Measurements from ENCODE around the gene NFAT5. TPM values are rescaled to one million over a fixed set of nuclear protein-coding genes. Genes with fewer than 3 reads are reported as not detected.
"Not testable (repeated sequence)": the region's sequence is repeated elsewhere in the genome, so short reads cannot be mapped to it uniquely, and the experiment has no call there.

The NFAT5 gene
- 10 to 100 TPM; 37.6 to 75.5 TPM for total RNA-seq

- DNase-seq (ENCODE audit: low spot score in 2 of 2) (peak; percentile 90 to 99), ATAC-seq (peak; percentile 31 to 43)
- Mint-ChIP-seq H3K36me3 (peaks cover 16 to 25% of the 10 kb centered on the region in 2 donors), H3K27ac (peak within 1 kb of the TSS; percentile 99 to 100), H3K9me3 (no peaks in the 10 kb centered on the region)
These were observed at the start of gene NFAT5 for GRCh38 chr16:69565671-69566239. Gene NFAT5 (plus strand): TSS chr16:69565966. CDS start chr16:69566302, 336 bp downstream.

DNA sequence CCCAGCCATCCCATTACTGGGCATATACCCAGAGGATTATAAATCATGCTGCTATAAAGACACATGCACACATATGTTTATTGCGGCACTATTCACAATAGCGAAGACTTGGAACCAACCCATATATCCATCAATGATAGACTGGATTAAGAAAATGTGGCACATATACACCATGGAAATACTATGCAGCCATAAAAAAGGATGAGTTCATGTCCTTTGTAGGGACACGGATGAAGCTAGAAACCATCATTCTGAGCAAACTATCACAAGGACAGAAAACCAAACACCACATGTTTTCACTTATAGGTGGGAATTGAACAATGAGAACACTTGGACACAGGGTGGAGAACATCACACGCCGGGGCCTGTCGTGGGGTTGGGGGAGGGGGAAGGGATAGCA lies 47.9 kb upstream of the NFAT5 start:
- ATAC-seq; H3K27ac Mint-ChIP-seq; DNase-seq (ENCODE audit: low spot score in 2 of 2): not testable (repeated sequence)
- H3K9me3 Mint-ChIP-seq: peaks cover 9 to 22% of the 10 kb centered on the region in 2 donors
- peaks cover 10 to 14% of the 10 kb centered on the region in 2 donors for H3K36me3 Mint-ChIP-seq

- DNase-seq (ENCODE audit: low spot score in 2 of 2): peak in 1 of 2 donors; percentile 2
- ATAC-seq: no peak
- H3K36me3 Mint-ChIP-seq: peaks cover 10 to 14% of the 10 kb centered on the region in 2 donors
- H3K9me3 Mint-ChIP-seq: peaks cover 11 to 14% of the 10 kb centered on the region in 2 donors
- H3K27ac Mint-ChIP-seq: peak overlapping the region; percentile 83 to 85
These were observed 45.4 kb upstream of the NFAT5 start for GRCh38 chr16:69520413-69520799.

GRCh38 chr16:69520800-69521602 lies 44.8 kb upstream of the NFAT5 start:
- DNase-seq (ENCODE audit: low spot score in 2 of 2) (peak; percentile 45 to 62), ATAC-seq (peak; percentile 90 to 92)
- peaks cover 10 to 14% of the 10 kb centered on the region in 2 donors for H3K36me3 Mint-ChIP-seq
- H3K27ac Mint-ChIP-seq: peak overlapping the region; percentile 83 to 85
- peaks cover 11 to 14% of the 10 kb centered on the region in 2 donors for H3K9me3 Mint-ChIP-seq

GRCh38 chr16:69522041-69522578 lies 43.7 kb upstream of the NFAT5 start:
- ATAC-seq (no peak), DNase-seq (ENCODE audit: low spot score in 2 of 2) (peak in 1 of 2 donors; percentile 18)
- H3K9me3 Mint-ChIP-seq: peaks cover 11 to 14% of the 10 kb centered on the region in 2 donors
- H3K27ac Mint-ChIP-seq: no peak overlapping the region
- H3K36me3 Mint-ChIP-seq: peaks cover 10 to 14% of the 10 kb centered on the region in 2 donors

- peaks cover 11 to 14% of the 10 kb centered on the region in 2 donors for H3K9me3 Mint-ChIP-seq
- peaks cover 10 to 14% of the 10 kb centered on the region in 2 donors for H3K36me3 Mint-ChIP-seq
- no peak overlapping the region for H3K27ac Mint-ChIP-seq
- DNase-seq (ENCODE audit: low spot score in 2 of 2) (peak in 1 of 2 donors; percentile 25), ATAC-seq (no peak)
These were observed 42.9 kb upstream of the NFAT5 start for GRCh38 chr16:69522732-69523404.

- Mint-ChIP-seq H3K36me3 (peaks cover 10 to 14% of the 10 kb centered on the region in 2 donors), H3K9me3 (peaks cover 11 to 14% of the 10 kb centered on the region in 2 donors), H3K27ac (no peak overlapping the region)
- DNase-seq (ENCODE audit: low spot score in 2 of 2) (peak in 1 of 2 donors; percentile 41), ATAC-seq (no peak)
These were observed 42.0 kb upstream of the NFAT5 start for GRCh38 chr16:69523566-69524305.

GRCh38 chr16:69526831-69527655 lies 38.7 kb upstream of the NFAT5 start:
- peak in 1 of 2 donors; percentile 2 for DNase-seq (ENCODE audit: low spot score in 2 of 2)
- peaks cover 2 to 5% of the 10 kb centered on the region in 2 donors for H3K36me3 Mint-ChIP-seq
- H3K27ac Mint-ChIP-seq: no peak overlapping the region

GRCh38 chr16:69531988-69532387 lies 33.8 kb upstream of the NFAT5 start:
- DNase-seq (ENCODE audit: low spot score in 2 of 2) (no peak), ATAC-seq (no peak)
- Mint-ChIP-seq H3K36me3 (no peaks in the 10 kb centered on the region), H3K9me3 (no peaks in the 10 kb centered on the region), H3K27ac (no peak overlapping the region)

More at GRCh38 chr16:69526831-69527655, 38.7 kb upstream of the NFAT5 start:
- no peak for ATAC-seq
- H3K9me3 Mint-ChIP-seq: peaks cover 7 to 8% of the 10 kb centered on the region in 2 donors

DNA sequence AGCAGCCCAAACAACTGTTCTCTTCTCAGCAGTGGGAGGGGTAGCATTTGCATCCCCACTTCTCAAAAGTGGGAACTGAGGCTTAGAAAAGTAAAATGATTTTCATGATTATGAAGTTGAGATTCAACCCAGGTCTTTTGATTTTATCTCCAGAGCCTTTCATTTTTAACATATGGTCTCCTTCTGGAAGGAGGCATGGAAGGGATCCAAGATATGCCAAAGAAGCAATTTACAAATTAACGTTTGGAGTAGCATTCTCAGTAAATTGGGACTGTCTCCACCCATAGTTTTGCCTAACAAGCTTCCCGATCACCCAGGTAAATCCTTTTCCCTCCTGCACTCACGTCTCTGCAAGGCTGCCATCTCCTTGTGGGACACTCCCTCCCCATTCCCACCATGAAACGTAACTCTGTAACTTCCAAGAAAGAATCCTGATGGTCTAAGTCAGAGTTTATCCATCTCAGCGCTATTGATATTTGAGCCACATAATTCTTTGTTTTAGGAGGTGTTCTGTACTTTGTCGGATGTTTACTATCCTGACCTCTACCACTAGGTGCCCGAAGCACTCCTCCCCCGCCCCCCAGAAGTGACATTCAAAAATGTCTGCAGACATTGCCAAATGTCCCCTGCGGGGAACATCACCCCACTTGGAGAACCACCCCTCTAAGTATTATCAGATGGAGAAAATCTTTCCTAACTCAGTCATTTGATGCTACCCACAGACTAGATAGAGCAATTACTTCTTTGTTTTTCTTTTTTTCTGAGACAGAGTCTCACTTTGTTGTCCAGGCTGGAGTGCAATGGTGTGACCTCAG lies 32.9 kb upstream of the NFAT5 start:
- no peak overlapping the region for H3K27ac Mint-ChIP-seq
- H3K36me3 Mint-ChIP-seq: no peaks in the 10 kb centered on the region
- ATAC-seq (no peak), DNase-seq (ENCODE audit: low spot score in 2 of 2) (no peak)
- H3K9me3 Mint-ChIP-seq: no peaks in the 10 kb centered on the region

GRCh38 chr16:69534720-69535119 lies 31.0 kb upstream of the NFAT5 start:
- Mint-ChIP-seq H3K36me3 (no peaks in the 10 kb centered on the region), H3K27ac (no peak overlapping the region), H3K9me3 (no peaks in the 10 kb centered on the region)
- ATAC-seq (no peak), DNase-seq (ENCODE audit: low spot score in 2 of 2) (no peak)

DNA sequence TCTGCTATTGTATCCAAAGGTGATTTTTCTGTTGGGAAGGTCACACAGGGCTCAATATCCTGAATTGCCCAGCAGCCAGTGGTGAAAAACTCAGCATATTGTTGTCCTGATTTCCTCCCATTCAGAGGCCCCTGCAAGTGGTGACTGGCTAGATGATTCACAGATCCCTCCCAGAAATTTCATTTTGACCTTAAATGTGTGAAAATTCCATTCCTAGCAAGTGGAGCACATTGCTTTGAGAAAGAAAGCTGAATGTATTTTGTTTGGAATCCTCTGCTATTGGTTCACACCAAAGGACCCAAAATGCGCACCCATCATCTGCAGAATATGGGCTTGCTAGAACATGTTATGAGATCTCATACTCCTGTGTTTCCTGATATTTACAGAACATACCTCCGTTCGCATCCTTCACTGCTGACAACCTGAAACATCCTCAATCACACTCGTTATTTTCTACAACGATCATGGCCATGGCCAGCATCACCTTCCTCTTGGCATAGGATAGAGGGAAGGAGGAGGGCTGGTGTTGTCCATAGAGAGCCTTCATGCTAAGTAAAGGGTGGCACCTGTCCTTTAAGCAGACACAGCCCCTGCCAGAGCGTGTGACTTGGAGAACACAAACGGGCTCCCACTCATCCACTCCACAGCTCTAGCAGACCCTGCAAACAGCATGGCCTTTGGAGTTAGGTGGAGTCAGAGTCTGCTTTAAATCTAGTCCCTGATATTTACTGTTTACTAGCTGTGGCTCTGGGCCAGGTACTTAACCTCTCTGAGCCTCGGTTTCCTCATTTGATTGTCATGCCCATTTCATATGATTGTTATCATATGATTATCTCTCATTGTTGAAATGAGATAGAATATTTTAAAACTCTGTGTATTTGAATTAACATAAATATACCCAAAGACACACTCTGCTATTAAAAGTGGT lies 30.4 kb upstream of the NFAT5 start:
- Mint-ChIP-seq H3K36me3 (no peaks in the 10 kb centered on the region), H3K27ac (no peak overlapping the region), H3K9me3 (no peaks in the 10 kb centered on the region)
- no peak for ATAC-seq
- no peak for DNase-seq (ENCODE audit: low spot score in 2 of 2)

DNA sequence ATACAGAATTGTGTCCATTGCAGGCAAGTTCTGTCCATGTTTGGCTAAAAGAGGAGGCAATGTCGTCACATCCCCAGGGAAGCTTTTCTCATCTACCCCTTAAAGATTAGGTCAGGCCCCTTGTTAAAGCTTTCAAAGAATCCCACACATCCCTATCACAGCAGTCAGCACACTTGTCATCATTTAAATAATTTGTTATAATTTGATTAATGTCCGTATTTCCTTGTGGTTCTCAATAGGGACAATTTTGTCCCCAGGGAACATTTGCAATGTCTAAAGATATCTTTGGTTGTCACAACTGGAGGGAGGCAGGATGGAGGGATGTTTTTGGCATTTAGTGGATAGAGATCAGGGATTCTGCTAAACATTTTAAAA lies 28.1 kb upstream of the NFAT5 start:
- no peaks in the 10 kb centered on the region for H3K36me3 Mint-ChIP-seq
- H3K9me3 Mint-ChIP-seq: no peaks in the 10 kb centered on the region
- ATAC-seq (no peak), DNase-seq (ENCODE audit: low spot score in 2 of 2) (no peak)
- H3K27ac Mint-ChIP-seq: no peak overlapping the region

GRCh38 chr16:69538808-69539207 lies 27.0 kb upstream of the NFAT5 start:
- no peak for DNase-seq (ENCODE audit: low spot score in 2 of 2)

More at GRCh38 chr16:69538808-69539207, 27.0 kb upstream of the NFAT5 start:
- Mint-ChIP-seq H3K36me3 (no peaks in the 10 kb centered on the region), H3K9me3 (no peaks in the 10 kb centered on the region), H3K27ac (no peak overlapping the region)
- ATAC-seq: no peak

Measured in activated naive CD4-positive, alpha-beta T cell treated with anti-CD3 and anti-CD28 coated beads, Interleukin-2, amount 50 U/mL, for 72 hours (primary cell).